GM19240 (cell line): ENCODE results near the gene NDUFB2.
A peak's percentile ranks its signal among the peaks of the same experiment; 100 is the strongest.
"Not testable (repeated sequence)": the region's sequence is repeated elsewhere in the genome, so short reads cannot be mapped to it uniquely, and the experiment has no call there.

Experiments
- DNase-seq: peaks from one replicate; pipeline ENCODE4 v3.0.0; 2011; ENCODE audit warnings: low spot score; ENCODE audit not compliant: insufficient read length

The NDUFB2 gene

GRCh38 chr7:140696680-140697446 lies at the start of gene NDUFB2:
Gene NDUFB2 (plus strand): TSS chr7:140696708. CDS start chr7:140696745, 37 bp downstream.
- DNase-seq = peak; percentile 71

- peak; percentile 49 for DNase-seq
Measured at GRCh38 chr7:140646931-140647647, 49.4 kb upstream of the NDUFB2 start.

DNA sequence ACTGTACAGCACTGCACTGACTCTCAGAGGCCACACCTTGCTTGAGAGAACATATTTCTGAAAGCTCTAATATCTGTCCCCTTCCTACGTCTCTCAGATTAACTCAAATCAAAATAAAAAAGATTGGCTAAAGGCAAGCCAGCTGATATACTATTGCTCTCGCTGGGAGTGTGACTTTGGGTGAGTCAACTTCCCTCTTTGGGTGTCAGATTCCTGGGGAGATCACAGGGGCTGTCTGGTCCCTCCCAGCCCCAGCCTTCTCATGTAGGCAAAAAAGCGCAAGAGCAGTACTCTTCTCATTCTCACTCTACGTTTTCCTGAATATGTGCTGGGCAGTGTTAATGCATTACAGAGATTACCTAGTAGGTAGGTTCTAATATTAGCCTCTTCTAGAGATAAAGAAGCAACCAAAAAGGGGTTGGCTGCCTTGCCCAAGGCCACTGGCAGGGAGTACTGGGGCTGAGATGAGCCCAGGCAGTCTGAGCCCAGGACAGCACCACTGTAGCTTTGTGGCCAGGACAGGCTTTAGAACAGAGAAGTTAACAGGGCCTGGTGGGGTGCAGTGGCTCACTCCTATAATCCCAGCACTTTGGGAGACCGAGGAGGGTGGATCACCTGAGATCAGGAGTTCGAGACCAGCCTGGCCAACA lies 46.8 kb upstream of the NDUFB2 start:
- no peak for DNase-seq

DNA sequence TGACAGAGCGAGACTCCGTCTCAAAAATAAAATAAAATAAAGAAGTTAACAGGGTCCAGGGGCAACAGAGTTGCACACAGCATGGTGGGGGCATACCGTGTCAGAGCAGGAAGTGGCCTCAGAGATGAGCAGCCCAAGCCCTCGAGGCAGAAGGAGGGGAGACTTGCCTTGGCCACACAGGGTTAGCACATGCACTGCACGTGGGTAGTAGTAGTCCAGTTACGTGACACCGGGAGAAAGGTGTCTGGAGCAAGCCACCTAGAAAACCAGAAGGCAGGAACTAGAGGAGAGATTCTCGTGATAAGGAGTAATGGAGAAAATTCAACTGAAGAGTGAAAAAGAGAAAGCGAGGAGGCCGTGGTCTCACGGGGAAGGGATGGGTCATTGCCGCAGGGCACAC lies 46.1 kb upstream of the NDUFB2 start:
- DNase-seq = no peak

DNA sequence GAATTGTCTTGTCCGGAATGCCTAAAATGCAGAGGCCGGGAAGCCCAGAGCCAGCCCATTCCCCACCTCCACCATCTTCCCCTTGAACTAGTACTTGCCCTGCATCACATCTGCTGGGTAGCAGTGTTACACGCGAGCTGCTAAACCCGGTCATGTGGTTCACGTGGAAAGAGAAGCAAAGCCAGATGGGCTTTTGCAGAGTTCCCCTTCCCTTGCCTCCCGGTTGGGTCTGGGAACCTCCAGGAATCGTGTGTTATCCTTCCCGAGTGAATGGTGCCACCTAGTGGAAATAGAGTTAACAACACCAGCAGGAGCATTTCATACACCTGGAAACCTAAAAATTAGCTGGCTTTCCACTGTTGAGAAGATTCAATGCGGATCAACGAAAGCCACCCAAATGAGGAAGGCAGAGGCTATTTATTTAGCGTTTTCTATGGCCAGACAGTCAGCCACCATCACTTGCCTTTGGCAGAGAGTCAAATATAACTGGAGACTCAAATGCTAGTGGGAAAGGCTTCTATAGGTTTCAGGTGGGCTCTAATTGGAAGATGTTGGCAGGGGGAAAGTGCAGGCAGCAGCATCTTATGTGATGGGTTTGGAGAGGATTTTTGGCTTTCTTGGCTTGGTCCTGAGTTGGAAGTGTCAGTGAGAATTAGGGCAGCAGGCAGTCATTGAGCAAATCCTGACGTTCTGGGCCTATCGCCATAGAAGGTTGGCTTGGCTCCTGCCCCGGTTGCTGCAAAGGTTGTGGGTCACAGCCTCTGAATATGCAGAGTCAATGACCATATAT lies 43.0 kb upstream of the NDUFB2 start:
- DNase-seq = no peak

- DNase-seq = no peak
Measured at GRCh38 chr7:140654109-140654387, 42.5 kb upstream of the NDUFB2 start.

DNA sequence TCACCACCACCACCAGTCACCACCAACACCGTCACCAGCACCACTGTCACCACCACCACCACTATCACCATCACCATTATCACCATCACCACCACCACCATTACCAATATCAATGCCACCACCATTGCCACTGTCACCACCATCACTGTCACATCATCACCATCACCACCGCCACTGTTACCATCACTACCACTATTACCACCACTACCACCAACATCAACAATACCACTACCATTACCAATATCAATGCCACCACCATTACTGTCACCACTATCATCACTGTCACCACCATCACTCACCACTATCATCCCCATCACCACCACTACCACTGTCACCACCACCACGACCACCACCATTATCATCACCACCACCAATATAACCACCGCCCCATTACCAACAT lies 41.8 kb upstream of the NDUFB2 start:
- no peak for DNase-seq

GRCh38 chr7:140655511-140656408 lies 40.7 kb upstream of the NDUFB2 start:
- DNase-seq = no peak

GRCh38 chr7:140656548-140657515 lies 39.7 kb upstream of the NDUFB2 start:
- no peak for DNase-seq

GRCh38 chr7:140657891-140658290 lies 38.6 kb upstream of the NDUFB2 start:
- no peak for DNase-seq

- no peak for DNase-seq
Measured at GRCh38 chr7:140659856-140660255, 36.7 kb upstream of the NDUFB2 start.

DNA sequence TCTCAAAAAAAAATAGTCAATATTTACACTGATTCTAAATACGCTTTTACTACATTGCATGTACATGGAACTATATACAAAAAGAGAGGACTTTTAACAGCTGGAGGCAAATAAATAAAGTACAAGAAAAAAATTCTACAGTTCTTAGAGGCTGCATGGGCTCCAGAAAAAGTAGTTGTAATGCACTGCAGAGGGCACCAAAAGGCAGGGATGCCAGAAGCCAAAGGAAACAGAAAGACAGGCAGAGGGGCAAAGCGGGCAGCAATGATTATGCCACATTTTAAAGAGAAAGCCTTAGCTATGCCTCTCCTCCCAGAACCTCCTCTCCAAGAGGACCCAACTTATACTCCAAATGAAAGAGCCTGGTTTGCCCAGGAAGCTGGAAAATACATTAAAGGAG lies 35.4 kb upstream of the NDUFB2 start:
- no peak for DNase-seq

- DNase-seq = not testable (repeated sequence)
Measured at GRCh38 chr7:140662938-140663337, 33.6 kb upstream of the NDUFB2 start.

DNA sequence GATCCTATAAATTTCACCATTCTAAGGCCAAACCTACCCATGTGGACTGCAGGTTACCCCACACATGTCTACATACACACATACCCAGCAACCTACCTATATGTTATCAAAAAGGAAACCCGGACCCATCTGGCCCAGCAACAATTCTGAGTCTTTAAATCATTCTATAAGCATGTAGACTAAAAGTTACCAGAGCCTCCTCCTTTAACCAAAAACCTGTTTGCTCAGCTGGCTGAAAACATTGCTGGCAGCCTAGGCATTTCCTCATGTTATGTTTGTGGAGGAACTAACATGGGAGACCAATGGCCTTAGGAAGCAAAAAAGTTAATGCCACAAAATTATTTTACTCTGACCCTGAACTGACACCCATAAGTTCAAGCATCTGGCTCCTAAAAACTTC lies 29.0 kb upstream of the NDUFB2 start:
- no peak for DNase-seq

DNA sequence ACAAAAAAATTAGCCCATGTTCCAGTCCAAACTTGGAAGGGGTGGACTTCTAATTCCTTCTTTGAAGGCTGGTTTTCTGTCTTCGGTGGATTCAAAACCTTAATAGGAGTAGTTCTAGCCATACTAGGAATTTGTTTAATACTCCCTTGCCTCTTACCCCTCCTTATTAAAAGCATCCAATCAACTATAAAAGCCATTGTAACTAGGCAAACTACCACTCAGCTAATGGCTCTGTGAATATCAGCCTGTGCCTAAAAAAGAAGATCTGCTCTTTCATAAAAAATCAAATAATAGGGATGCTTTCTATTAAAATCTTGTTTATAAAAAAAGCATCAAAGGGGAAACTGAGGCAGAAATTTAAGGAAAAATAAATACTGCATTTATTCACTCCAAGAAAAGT lies 27.9 kb upstream of the NDUFB2 start:
- DNase-seq = no peak

DNA sequence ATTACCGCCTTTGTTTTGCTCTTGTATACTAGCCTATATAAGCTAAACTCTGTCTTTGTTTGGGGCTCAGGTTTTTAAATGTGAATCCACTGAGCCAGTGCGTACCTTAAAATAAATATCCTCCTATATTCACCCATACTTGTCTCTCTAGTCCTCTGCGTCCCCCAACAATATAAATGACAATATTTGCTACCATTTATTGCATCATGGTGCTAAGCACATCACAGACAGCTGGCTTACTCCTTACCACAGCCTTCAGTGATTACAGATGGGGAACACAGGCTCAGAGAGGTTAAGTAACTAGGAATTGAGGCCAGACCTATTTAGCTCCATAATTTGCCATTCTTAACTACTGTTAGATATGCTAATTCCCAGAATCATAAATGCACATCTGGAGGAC lies 27.2 kb upstream of the NDUFB2 start:
- no peak for DNase-seq

GRCh38 chr7:140669862-140670261 lies 26.6 kb upstream of the NDUFB2 start:
- DNase-seq = not testable (repeated sequence)

DNA sequence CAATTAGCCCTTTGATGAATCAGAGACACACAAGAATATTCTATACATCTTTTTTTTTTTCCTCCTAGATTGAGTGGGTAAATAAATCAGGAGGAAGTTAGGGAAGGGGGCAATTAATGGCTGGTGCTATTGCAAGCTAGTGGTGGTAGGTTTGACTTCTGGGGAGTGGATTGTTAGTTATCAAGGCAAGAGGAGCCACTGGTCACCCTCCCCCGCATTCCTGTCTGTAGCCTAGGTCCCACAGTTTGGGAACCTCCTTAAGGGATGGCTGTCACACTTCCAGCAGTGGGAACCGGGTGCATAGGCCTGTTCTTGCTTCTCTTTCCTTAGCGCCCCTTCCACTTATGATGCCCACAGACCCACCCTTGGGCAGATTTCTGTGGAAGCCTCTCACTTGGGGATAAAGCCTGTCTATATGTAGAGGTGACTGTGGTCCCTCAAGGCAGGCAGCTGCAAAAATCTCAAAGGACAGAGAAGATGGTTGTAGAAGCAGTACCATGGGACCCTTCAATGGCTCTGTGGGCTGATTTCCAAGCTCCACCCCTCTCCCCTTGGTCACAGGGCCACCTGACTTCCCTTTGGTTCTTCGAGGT lies 26.1 kb upstream of the NDUFB2 start:
- no peak for DNase-seq

- no peak for DNase-seq
Measured at GRCh38 chr7:140671966-140672365, 24.5 kb upstream of the NDUFB2 start.
